ENCODE data around the gene NOC4L.

Gene NOC4L

GRCh38 chr12:132156573-132157325, 12.5 kb downstream of the NOC4L start:
- DNase-seq (ENCODE audit: low spot score): no peak

- no peak for DNase-seq (ENCODE audit: low spot score)
Measured at GRCh38 chr12:132157733-132158409, 13.6 kb downstream of the NOC4L start.

GRCh38 chr12:132158677-132159554, 14.7 kb downstream of the NOC4L start:
- DNase-seq (ENCODE audit: low spot score): no peak

GRCh38 chr12:132159555-132160003, 15.3 kb downstream of the NOC4L start:
- no peak for DNase-seq (ENCODE audit: low spot score)

GRCh38 chr12:132160016-132160415, 15.8 kb downstream of the NOC4L start:
- no peak for DNase-seq (ENCODE audit: low spot score)

- no peak for DNase-seq (ENCODE audit: low spot score)
Measured at GRCh38 chr12:132160601-132161035, 16.4 kb downstream of the NOC4L start.

- no peak for DNase-seq (ENCODE audit: low spot score)
Measured at GRCh38 chr12:132161036-132161781, 17.0 kb downstream of the NOC4L start.

GRCh38 chr12:132161796-132162507, 17.7 kb downstream of the NOC4L start:
- no peak for DNase-seq (ENCODE audit: low spot score)

- no peak for DNase-seq (ENCODE audit: low spot score)
Measured at GRCh38 chr12:132162508-132163031, 18.3 kb downstream of the NOC4L start.

GRCh38 chr12:132163041-132163910, 19.0 kb downstream of the NOC4L start:
- DNase-seq (ENCODE audit: low spot score): no peak

- no peak for DNase-seq (ENCODE audit: low spot score)
Measured at GRCh38 chr12:132163911-132164288, 19.6 kb downstream of the NOC4L start.

- no peak for DNase-seq (ENCODE audit: low spot score)
Measured at GRCh38 chr12:132164426-132164825, 20.2 kb downstream of the NOC4L start.

GRCh38 chr12:132165584-132165983, 21.3 kb downstream of the NOC4L start:
- no peak for DNase-seq (ENCODE audit: low spot score)

- DNase-seq (ENCODE audit: low spot score): no peak
Measured at GRCh38 chr12:132166093-132166492, 21.8 kb downstream of the NOC4L start.

GRCh38 chr12:132166801-132167591, 22.7 kb downstream of the NOC4L start:
- DNase-seq (ENCODE audit: low spot score): no peak

GRCh38 chr12:132167611-132168310, 23.5 kb downstream of the NOC4L start:
- DNase-seq (ENCODE audit: low spot score): no peak

- no peak for DNase-seq (ENCODE audit: low spot score)
Measured at GRCh38 chr12:132168311-132169031, 24.2 kb downstream of the NOC4L start.

- no peak for DNase-seq (ENCODE audit: low spot score)
Measured at GRCh38 chr12:132169376-132169775, 25.1 kb downstream of the NOC4L start.
